ENCODE data around the gene HOXA9.

HOXA9 gene

GRCh38 chr7:27187475-27188385 lies 22.4 kb upstream of the HOXA9 start:
- no peak for DNase-seq

GRCh38 chr7:27186668-27187474 lies 21.5 kb upstream of the HOXA9 start:
- no peak for DNase-seq

GRCh38 chr7:27185854-27186667 lies 20.7 kb upstream of the HOXA9 start:
- DNase-seq: no peak

GRCh38 chr7:27185013-27185853 lies 19.9 kb upstream of the HOXA9 start, which contains the start of gene HOXA11:
TSS of gene HOXA11 (minus strand) at chr7:27185232. CDS start at chr7:27185144, 88 bp downstream.
- DNase-seq: no peak

GRCh38 chr7:27184337-27185012 lies 19.1 kb upstream of the HOXA9 start:
- no peak for DNase-seq

GRCh38 chr7:27183682-27184336 lies 18.5 kb upstream of the HOXA9 start:
- DNase-seq: no peak

GRCh38 chr7:27182861-27183681 lies 17.7 kb upstream of the HOXA9 start:
- no peak for DNase-seq

GRCh38 chr7:27182285-27182841 lies 17.0 kb upstream of the HOXA9 start:
- DNase-seq: no peak

GRCh38 chr7:27181795-27182275 lies 16.5 kb upstream of the HOXA9 start:
- no peak for DNase-seq

- DNase-seq: no peak
These were observed 15.4 kb upstream of the HOXA9 start for GRCh38 chr7:27180431-27181420.

GRCh38 chr7:27179503-27180430 lies 14.4 kb upstream of the HOXA9 start:
- no peak for DNase-seq

- DNase-seq: no peak
These were observed 13.7 kb upstream of the HOXA9 start for GRCh38 chr7:27179030-27179429.

- no peak for DNase-seq
These were observed 13.0 kb upstream of the HOXA9 start for GRCh38 chr7:27178366-27178765.

GRCh38 chr7:27177795-27178320 lies 12.5 kb upstream of the HOXA9 start:
- no peak for DNase-seq

- DNase-seq: no peak
These were observed 11.8 kb upstream of the HOXA9 start for GRCh38 chr7:27176962-27177794.

- no peak for DNase-seq
These were observed 11.1 kb upstream of the HOXA9 start for GRCh38 chr7:27176524-27176845.
